GM21423 (cell line): ENCODE data around the gene B3GALT2.

Experiments used
- ATAC-seq: cut with Tn5 transposase; IDR thresholded peaks from one replicate; pipeline ENCODE4 v1.9.1; 2021; ENCODE audit warnings: mild to moderate bottlenecking, moderate library complexity; ENCODE audit not compliant: unreplicated experiment

Gene B3GALT2

GRCh38 chr1:193183019-193183627 is 3.3 kb downstream of the B3GALT2 start:
- ATAC-seq, result peak; percentile 46

GRCh38 chr1:193181985-193182384 is 4.4 kb downstream of the B3GALT2 start:
- peak; percentile 35 for ATAC-seq

- no peak for ATAC-seq
Observed at GRCh38 chr1:193181536-193181935, 4.9 kb downstream of the B3GALT2 start.

GRCh38 chr1:193179094-193179493 is 7.3 kb downstream of the B3GALT2 start:
- ATAC-seq, result no peak

DNA sequence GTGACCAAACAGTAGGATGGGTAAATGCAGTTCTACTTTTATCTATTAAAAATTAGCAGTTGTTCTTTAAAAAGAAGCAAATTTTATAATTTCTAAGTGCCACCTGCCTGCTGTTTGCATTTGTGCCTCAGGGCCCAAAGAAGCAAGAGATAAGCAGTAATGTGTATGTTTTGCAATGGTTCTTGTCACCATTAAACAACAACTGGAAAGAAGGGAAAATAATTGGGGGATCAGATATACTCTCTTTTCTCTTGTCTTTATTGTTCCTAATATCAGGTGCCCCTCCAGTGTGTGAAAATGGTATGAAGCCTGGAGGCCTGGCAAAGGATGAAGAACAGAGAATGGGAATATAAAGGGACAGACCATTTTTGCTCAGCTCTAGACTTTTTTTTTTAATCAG is 9.6 kb downstream of the B3GALT2 start:
- ATAC-seq, result no peak

DNA sequence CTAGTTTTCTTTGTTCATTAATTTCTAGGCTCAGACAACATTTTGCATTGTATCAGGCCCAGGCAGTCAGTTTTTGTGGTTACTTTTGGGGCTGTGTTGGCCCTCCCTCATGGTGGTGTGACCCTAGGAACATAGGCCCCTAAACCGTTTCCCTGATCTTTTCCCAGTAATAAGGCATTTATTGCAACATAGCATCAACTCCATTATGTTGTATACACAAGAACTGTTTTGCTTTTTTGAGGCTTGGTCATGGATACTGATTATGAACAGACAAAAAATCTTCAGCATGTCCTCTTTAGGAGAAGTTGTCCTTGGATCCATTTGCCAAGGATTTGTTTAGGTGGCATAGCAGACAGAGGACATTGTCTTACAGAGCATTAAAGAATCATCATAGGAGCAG is 10.3 kb downstream of the B3GALT2 start:
- ATAC-seq, result no peak

GRCh38 chr1:193157360-193157759 is 29.1 kb downstream of the B3GALT2 start:
- no peak for ATAC-seq

DNA sequence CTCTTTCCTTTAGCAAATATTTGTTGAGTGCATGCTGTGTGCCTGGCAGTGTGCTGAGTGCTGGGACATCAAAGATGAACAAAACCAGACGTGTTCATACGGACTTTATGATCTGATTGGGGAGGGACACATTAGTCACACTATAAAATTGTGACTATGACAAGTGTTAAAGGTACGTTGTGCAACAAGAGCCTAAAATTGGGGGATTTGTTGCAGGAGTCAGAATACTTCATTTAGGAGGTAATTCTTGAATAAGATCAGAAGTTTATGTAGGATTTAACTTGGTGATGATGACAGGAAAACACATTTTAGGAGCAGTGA is 29.6 kb downstream of the B3GALT2 start:
- no peak for ATAC-seq

DNA sequence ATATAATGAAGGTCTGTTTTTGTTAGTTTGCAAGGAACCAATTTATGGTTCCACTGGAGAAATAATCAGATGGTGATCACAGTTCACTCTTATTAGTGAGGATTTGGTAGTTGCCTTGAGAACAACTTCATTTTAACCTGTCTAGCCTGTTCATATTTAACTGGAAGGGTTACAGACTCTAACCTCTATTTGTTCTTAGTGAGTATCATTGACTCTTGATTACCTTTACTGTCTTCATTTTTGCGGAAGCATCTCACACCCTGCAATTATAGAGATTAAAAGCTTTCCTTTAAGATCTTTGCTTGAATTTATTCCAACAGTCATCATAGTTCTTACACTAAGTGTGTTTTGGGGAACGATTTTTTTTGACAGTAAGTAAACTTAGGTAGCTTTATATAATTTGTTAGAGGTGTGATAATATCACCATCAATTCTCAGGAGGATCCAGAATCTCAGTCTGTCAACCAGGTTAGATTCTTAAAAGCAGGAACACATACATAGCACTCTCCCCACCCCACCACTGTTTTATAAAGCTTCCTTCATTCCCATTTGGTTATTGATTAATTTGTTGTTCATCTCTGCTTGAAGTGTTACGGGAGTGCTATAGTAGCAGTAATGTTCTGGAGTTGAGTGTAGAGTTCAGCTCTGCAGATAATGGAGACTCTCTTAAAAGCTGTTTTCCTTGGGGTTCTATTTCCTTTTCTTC is 30.1 kb downstream of the B3GALT2 start:
- ATAC-seq, result no peak

DNA sequence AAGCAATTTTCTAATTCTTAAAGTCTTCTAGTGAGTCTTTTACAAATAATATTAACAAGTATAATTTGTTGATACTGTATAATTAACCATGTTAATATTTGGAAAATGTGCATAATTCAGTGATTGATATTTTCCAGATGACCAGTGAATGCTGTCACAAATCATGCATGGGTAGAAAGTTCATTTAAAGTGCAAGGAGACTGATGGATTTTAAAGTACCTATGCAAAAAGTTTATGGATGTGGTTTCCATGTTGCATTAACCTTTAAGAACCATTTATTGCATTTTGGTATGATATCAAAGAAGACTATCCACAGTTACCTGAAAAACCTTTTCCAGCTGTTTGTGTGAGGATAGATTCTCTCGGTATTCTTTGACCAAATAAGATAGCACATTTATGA is 41.4 kb downstream of the B3GALT2 start:
- ATAC-seq, result no peak

GRCh38 chr1:193144361-193144938 is 42.0 kb downstream of the B3GALT2 start:
- no peak for ATAC-seq

DNA sequence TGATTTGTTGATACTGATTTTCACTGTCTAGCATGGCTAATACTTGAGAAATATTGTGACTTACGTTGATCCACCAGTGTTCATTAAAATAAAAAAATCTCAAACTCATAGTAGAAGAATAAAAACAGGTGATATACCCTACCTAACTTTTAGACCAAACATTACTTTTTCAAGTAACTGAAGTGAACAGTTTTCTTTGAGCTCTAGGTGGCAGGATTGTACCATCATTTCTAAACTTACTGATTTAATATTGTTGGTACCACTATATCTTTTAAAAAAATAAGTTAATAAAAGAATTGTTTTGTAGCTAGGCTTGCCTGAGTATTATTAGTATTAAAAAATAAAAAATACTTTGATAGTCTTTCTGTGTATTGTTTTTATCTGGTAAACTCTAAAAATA is 43.1 kb downstream of the B3GALT2 start:
- ATAC-seq, result no peak

GRCh38 chr1:193142409-193142808 is 44.0 kb downstream of the B3GALT2 start:
- ATAC-seq, result no peak

GRCh38 chr1:193141804-193142203 is 44.6 kb downstream of the B3GALT2 start:
- no peak for ATAC-seq

DNA sequence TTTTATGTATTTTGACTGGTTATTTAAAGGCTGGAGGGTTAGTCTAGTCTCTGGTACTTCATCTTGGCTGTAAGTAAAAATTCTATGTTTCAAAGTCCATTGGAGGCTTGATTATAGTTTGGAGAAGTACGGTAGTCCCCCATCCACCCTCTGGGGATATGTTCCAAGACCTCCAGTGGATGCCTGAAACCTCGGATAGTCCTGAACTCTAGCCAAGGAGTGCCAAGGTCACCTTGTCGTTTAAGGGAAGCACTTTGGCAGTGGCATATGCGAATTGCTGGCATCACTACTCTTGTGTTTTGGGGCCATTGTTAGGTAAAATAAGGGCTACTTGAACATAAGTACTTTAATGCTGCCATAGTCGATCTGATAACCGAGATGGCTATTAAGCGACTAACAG is 46.2 kb downstream of the B3GALT2 start:
- ATAC-seq, result no peak

DNA sequence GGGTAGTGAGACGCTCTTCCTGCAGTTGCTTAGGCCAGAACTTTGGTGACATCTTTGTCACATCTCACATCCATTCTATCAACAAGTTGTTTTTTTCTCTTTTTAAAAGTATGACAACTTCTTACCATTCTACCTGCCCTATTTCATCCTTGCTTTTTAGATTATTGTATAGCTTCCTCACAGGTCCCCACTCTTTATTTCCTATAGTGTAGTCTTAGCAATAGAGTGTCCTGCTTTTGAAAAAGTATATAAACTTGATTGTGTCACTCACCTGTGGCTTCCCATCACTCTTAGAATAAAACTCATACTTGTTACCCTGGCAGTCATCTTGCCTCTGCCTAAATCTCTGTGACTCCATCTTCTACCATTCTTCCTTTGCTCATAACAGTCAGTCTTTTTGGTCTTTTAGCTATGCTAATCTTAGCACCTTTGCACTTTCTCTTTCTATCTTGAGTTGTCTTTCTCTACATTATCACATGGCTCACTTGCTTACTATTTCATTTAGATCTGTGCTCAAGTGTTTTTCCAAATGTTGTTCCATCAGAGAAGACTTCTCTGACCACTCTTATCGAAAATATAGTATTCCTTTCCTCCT is 55.0 kb downstream of the B3GALT2 start:
- ATAC-seq, result no peak
